ENCODE results near the gene AHSA1. TPM values are rescaled to one million over a fixed set of nuclear protein-coding genes. Genes with fewer than 3 reads are reported as not detected.

Gene AHSA1
- total and polyA plus RNA-seq, 3 donors from 2014 or later, result 250 to 379 (median 303) TPM

GRCh38 chr14:77475432-77476115 is 17.7 kb downstream of the AHSA1 start:
- intact Hi-C loops (cut with DNase I; ENCODE audit: low total_unique reads), result no loop called here

GRCh38 chr14:77478029-77478428 is 20.1 kb downstream of the AHSA1 start:
- no peak overlapping the region for H3K27ac ChIP-seq
- 96 to 100% methylated on average over 1 to 5 of the region's 5 CpGs for WGBS, 2 donors
- DNase-seq, result no peak
- no peaks in the 10 kb centered on the region for H3K27me3 ChIP-seq
- H3K4me3 ChIP-seq, result no peak overlapping the region
- H3K4me1 ChIP-seq, result no peaks in the 10 kb centered on the region
- intact Hi-C loops (cut with DNase I; ENCODE audit: low total_unique reads), result no loop called here
- no peaks in the 10 kb centered on the region for H3K36me3 ChIP-seq (ENCODE audit: low read depth, missing control alignments)
- H3K9me3 ChIP-seq, result no peaks in the 10 kb centered on the region
- TF ChIP-seq CTCF (IDR thresholded peaks at IDR 0.05) (no peak), POLR2A (IDR thresholded peaks at IDR 0.05) (no peak)

More at GRCh38 chr14:77475432-77476115, 17.7 kb downstream of the AHSA1 start:
- DNase-seq, result no peak
- 89 to 90% methylated on average over 29 to 35 of the region's 35 CpGs for WGBS, 2 donors
- Histone ChIP-seq H3K27me3 (no peaks in the 10 kb centered on the region), H3K9me3 (no peaks in the 10 kb centered on the region), H3K36me3 (ENCODE audit: low read depth, missing control alignments) (no peaks in the 10 kb centered on the region), H3K4me3 (no peak overlapping the region), H3K4me1 (no peaks in the 10 kb centered on the region), H3K27ac (no peak overlapping the region)
- TF ChIP-seq CTCF (IDR thresholded peaks at IDR 0.05), result no peak
- no peak for TF ChIP-seq POLR2A (IDR thresholded peaks at IDR 0.05)

GRCh38 chr14:77478796-77479195 is 20.9 kb downstream of the AHSA1 start:
- 86 to 100% methylated on average over 1 of the region's 1 CpG for WGBS, 2 donors
- TF ChIP-seq POLR2A (IDR thresholded peaks at IDR 0.05), result no peak
- TF ChIP-seq CTCF (IDR thresholded peaks at IDR 0.05), result no peak
- H3K9me3 ChIP-seq, result no peaks in the 10 kb centered on the region
- no peaks in the 10 kb centered on the region for H3K4me1 ChIP-seq
- intact Hi-C loops (cut with DNase I; ENCODE audit: low total_unique reads), result no loop called here
- DNase-seq, result no peak
- no peak overlapping the region for H3K27ac ChIP-seq
- H3K4me3 ChIP-seq, result no peak overlapping the region
- H3K36me3 ChIP-seq (ENCODE audit: low read depth, missing control alignments), result no peaks in the 10 kb centered on the region
- no peaks in the 10 kb centered on the region for H3K27me3 ChIP-seq

- Histone ChIP-seq H3K9me3 (no peaks in the 10 kb centered on the region), H3K27me3 (no peaks in the 10 kb centered on the region), H3K36me3 (ENCODE audit: low read depth, missing control alignments) (no peaks in the 10 kb centered on the region), H3K27ac (no peak overlapping the region), H3K4me3 (no peak overlapping the region), H3K4me1 (no peaks in the 10 kb centered on the region)
- WGBS, 2 donors, result 85% methylated on average over 7 to 8 of the region's 8 CpGs
- TF ChIP-seq POLR2A (IDR thresholded peaks at IDR 0.05), result no peak
- TF ChIP-seq CTCF (IDR thresholded peaks at IDR 0.05), result no peak
- intact Hi-C loops (cut with DNase I; ENCODE audit: low total_unique reads), result no loop called here
- no peak for DNase-seq
Observed at GRCh38 chr14:77482422-77482821, 24.5 kb downstream of the AHSA1 start.

GRCh38 chr14:77485256-77485655 is 27.4 kb downstream of the AHSA1 start:
- Histone ChIP-seq H3K27me3 (no peaks in the 10 kb centered on the region), H3K4me3 (no peak overlapping the region), H3K27ac (no peak overlapping the region), H3K9me3 (no peaks in the 10 kb centered on the region), H3K4me1 (no peaks in the 10 kb centered on the region), H3K36me3 (ENCODE audit: low read depth, missing control alignments) (no peaks in the 10 kb centered on the region)
- no peak for DNase-seq
- intact Hi-C loops (cut with DNase I; ENCODE audit: low total_unique reads), result no loop called here
- TF ChIP-seq POLR2A (IDR thresholded peaks at IDR 0.05) (no peak), CTCF (IDR thresholded peaks at IDR 0.05) (no peak)
- 60 to 88% methylated on average over 1 to 3 of the region's 3 CpGs for WGBS, 2 donors

All from testis (tissue), 3 donors.